K562 (cell line): Measurements from ENCODE around the gene CALB2. TPM values are rescaled to one million over a fixed set of nuclear protein-coding genes. Genes with fewer than 3 reads are reported as not detected.

Experiments
- ATAC-seq: fragments of 200-7000 bp; cut with Tn5 transposase; 3 replicates; pipeline ENCODE4 v1.9.1; 2020; ENCODE audit warnings: moderate library complexity
- Bru-seq: library from RNA; stranded (reverse); fragments of 400-500 nt; gene quantifications from one replicate; lab custom pipeline; 2021; lab: Mats Ljungman, UMichigan
- BruChase-seq, 2 experiments: library from RNA; stranded (reverse); fragments of 400-500 nt; gene quantifications; one replicate each; lab custom pipeline; 2021; lab: Mats Ljungman, UMichigan
- BruUV-seq: library from RNA; stranded (reverse); fragments of 400-500 nt; replicated peaks from 2 replicates; lab custom pipeline; 2021; lab: Mats Ljungman, UMichigan
- CTCF ChIA-PET: fragments of 300-600 bp; formaldehyde crosslinking; extraction: SDS; loops from one replicate; lab custom pipeline; 2021; ENCODE audit warnings: low intra/inter-chr PET ratio; lab: Yijun Ruan, JAX
- POLR2A ChIA-PET: fragments of 300-600, 350-650 bp; sonication (Branson Sonifier 250); formaldehyde crosslinking; extraction: SDS; loops from one replicate; lab custom pipeline; 2021; ENCODE audit warnings: antibody characterized with exemption, inconsistent platforms; lab: Yijun Ruan, JAX
- DNase-seq, 4 experiments: peaks; one replicate each; pipeline versions ENCODE4 v3.0.0 to v3.0.0-alpha.2; 2011 to 2018; ENCODE audit warnings: low spot score in 3 of 4, mixed read lengths in 3 of 4; ENCODE audit errors: extremely low read depth in 1 of 4
- FAIRE-seq: peaks from 2 replicates; lab custom pipeline; 2011; peaks lifted over from hg19 to GRCh38; lab: Jason Lieb, UNC
- H2AFZ ChIP-seq: 2 replicates; pipeline ENCODE4 v1.6.0; 2011; ENCODE audit warnings: low read depth, low read length, control low read depth, inconsistent platforms
- H3K27ac ChIP-seq: fragments of 200-600 bp; 3 replicates; pipeline ENCODE4 v1.8.0; 2011; ENCODE audit warnings: low read depth, mild to moderate bottlenecking, control low read depth, inconsistent platforms, low read length, moderate library complexity, mixed read lengths; ENCODE audit errors: extremely low read depth
- H3K27me3 ChIP-seq, 2 experiments: fragments of 300-600 bp in 1 of 2; 2 replicates in 1 of 2; 3 replicates in 1 of 2; pipeline versions ENCODE4 v1.6.0 to v1.8.0; 2011; ENCODE audit warnings: inconsistent platforms in 2 of 2, low read length in 2 of 2, mild to moderate bottlenecking in 1 of 2, mixed read lengths in 1 of 2, moderate library complexity in 1 of 2; ENCODE audit not compliant: control insufficient read depth in 2 of 2, insufficient read depth in 2 of 2
- H3K36me3 ChIP-seq: fragments of 300-600 bp; 3 replicates; pipeline ENCODE4 v1.8.0; 2011; ENCODE audit warnings: mild to moderate bottlenecking, low read length, inconsistent platforms; ENCODE audit not compliant: control insufficient read depth, insufficient read depth
- H3K4me1 ChIP-seq, 2 experiments: fragments of 200-600 bp in 1 of 2; replicated peaks in 1 of 2; 2 replicates in 1 of 2; 3 replicates in 1 of 2; pipeline versions ENCODE4 v1.5.1 to v1.8.0; 2011; ENCODE audit warnings: inconsistent platforms in 2 of 2, low read length in 2 of 2, mild to moderate bottlenecking in 1 of 2, mixed read lengths in 1 of 2, moderate library complexity in 1 of 2; ENCODE audit not compliant: control insufficient read depth in 2 of 2, insufficient read depth in 2 of 2
- H3K4me2 ChIP-seq: 2 replicates; pipeline ENCODE4 v1.6.1; 2011; ENCODE audit warnings: low read length, control low read depth, inconsistent platforms, mixed read lengths; ENCODE audit not compliant: insufficient read depth
- H3K4me3 ChIP-seq: fragments of 200-600 bp; sonication (generic), shearing (Covaris generic); 2 replicates; pipeline ENCODE4 v1.5.1; 2016; ENCODE audit warnings: control low read depth, inconsistent platforms
- H3K79me2 ChIP-seq: fragments of 200-600 bp; 3 replicates; pipeline ENCODE4 v1.8.0; 2011; ENCODE audit warnings: low read length, inconsistent platforms; ENCODE audit not compliant: control insufficient read depth, insufficient read depth
- H3K9ac ChIP-seq, 2 experiments: 2 replicates each; pipeline versions ENCODE4 v1.6.0 to v1.6.1; 2011; ENCODE audit warnings: low read depth in 2 of 2, low read length in 2 of 2, control low read depth in 1 of 2, inconsistent platforms in 1 of 2, mild to moderate bottlenecking in 1 of 2, mixed read lengths in 1 of 2; ENCODE audit not compliant: insufficient read depth in 1 of 2
- H3K9me1 ChIP-seq: one replicate; pipeline ENCODE4 v1.6.0; 2011; ENCODE audit warnings: inconsistent platforms, mild to moderate bottlenecking, low read length, moderate library complexity; ENCODE audit not compliant: control insufficient read depth, insufficient read depth
- H3K9me3 ChIP-seq: replicated peaks from 2 replicates; pipeline ENCODE4 v1.5.1; 2011; ENCODE audit warnings: low read depth, low read length, inconsistent platforms; ENCODE audit not compliant: control insufficient read depth, insufficient read depth
- H4K20me1 ChIP-seq: replicated peaks from 2 replicates; pipeline ENCODE4 v1.6.1; 2011; ENCODE audit warnings: low read length, inconsistent platforms, mixed read lengths; ENCODE audit not compliant: control insufficient read depth, insufficient read depth
- CXXC5 ChIP-seq: fragments of 250-450 bp; sonication (Bioruptor Pico); IDR thresholded peaks from 2 replicates; pipeline ENCODE4 v1.8.0; 2022; ENCODE audit warnings: inconsistent platforms, mild to moderate bottlenecking, moderate library complexity
- GTF2B ChIP-seq: IDR thresholded peaks from 2 replicates; pipeline ENCODE4 v1.6.1; 2011; ENCODE audit not compliant: insufficient read length; ENCODE audit errors: extremely low read depth
- HIVEP1 ChIP-seq: fragments of 250-450 bp; sonication (Bioruptor Pico); IDR thresholded peaks from 2 replicates; pipeline ENCODE4 v1.4.0; 2020; ENCODE audit warnings: mild to moderate bottlenecking
- MAZ ChIP-seq, 2 experiments: fragments of 450-650 bp in 1 of 2; sonication (generic) in 1 of 2; formaldehyde crosslinking; IDR thresholded peaks in 1 of 2; conservative IDR thresholded peaks in 1 of 2; 2 replicates each; pipeline versions ENCODE4 v1.4.0 to v1.5.0; 2020; ENCODE audit warnings: mild to moderate bottlenecking in 1 of 2, missing genetic modification reagents in 1 of 2
- PHF8 ChIP-seq: fragments of 200-600 bp; sonication (generic); IDR thresholded peaks from 2 replicates; pipeline ENCODE4 v1.6.1; 2012; ENCODE audit warnings: mixed run types, mild to moderate bottlenecking, inconsistent platforms, low read length, moderate library complexity, borderline replicate concordance
- SMC3 ChIP-seq: conservative IDR thresholded peaks from 2 replicates; pipeline ENCODE4 v1.6.1; 2011; ENCODE audit warnings: low read depth, low read length, improper control_type of control experiment; ENCODE audit not compliant: insufficient read depth
- ZHX1 ChIP-seq: fragments of 150-350 bp; conservative IDR thresholded peaks from 2 replicates; pipeline ENCODE4 v1.6.1; 2014; ENCODE audit warnings: low read length
- ZNF23 ChIP-seq: fragments of 250-450 bp; sonication (Bioruptor Pico); IDR thresholded peaks from 2 replicates; pipeline ENCODE4 v1.4.0; 2020; ENCODE audit warnings: mild to moderate bottlenecking
- ZNF76 ChIP-seq: fragments of 250-450 bp; sonication (Bioruptor Pico); IDR thresholded peaks from 2 replicates; pipeline ENCODE4 v1.4.0; 2020; ENCODE audit warnings: mild to moderate bottlenecking, moderate library complexity, borderline replicate concordance
- WGBS: fragments of 100-300 bp; shearing (Covaris generic); methylation state at CpG from one replicate; pipeline ENCODE4 v1.1.6; 2016; ENCODE audit warnings: low coverage, mixed read lengths; ENCODE audit not compliant: insufficient coverage; ENCODE audit errors: missing lambda C conversion rate; 5-methylcytosine and 5-hydroxymethylcytosine counted together
- in situ Hi-C: fragments of 300-500 bp; cut with MboI; formaldehyde crosslinking; loops from 4 replicates; pipeline ENCODE4 v1.15.0; 2018; ENCODE audit warnings: inconsistent platforms, mixed read lengths
- intact Hi-C: fragments of 100-400 bp; cut with micrococcal nuclease; formaldehyde crosslinking; loops from 2 replicates; pipeline ENCODE4 v1.14.2; 2022
- long read RNA-seq, 3 experiments: library from polyadenylated mRNA in 2 of 3; library from RNA in 1 of 3; unstranded in 2 of 3; stranded (forward) in 1 of 3; transcript quantifications; one replicate each; pipeline ENCODE4 v2.0.0, GENCODE V29; 2019 to 2022
- polyA minus RNA-seq, 3 experiments: library from RNA; depleted of rRNA, polyadenylated mRNA; stranded (reverse); fragments of >200 nt; gene quantifications; 2 replicates each; pipeline ENCODE4 v1.2.3, GENCODE V29; 2011
- polyA plus RNA-seq, 8 experiments: library from polyadenylated mRNA; depleted of rRNA in 4 of 8; stranded (reverse) in 5 of 8; unstranded in 3 of 8; fragments of >200 nt; fragmentation: Nextera tagmentation in 2 of 8; fragmentation: Illumina TruSeq in 1 of 8; extraction: Ambion mirVana in 2 of 8; extraction: Trizol in 1 of 8; gene quantifications; 2 replicates each; pipeline versions ENCODE4 v1.2.1 to v1.2.3, GENCODE V29; 2011 to 2014; ENCODE audit warnings: inconsistent platforms in 1 of 8, missing spikeins in 1 of 8
- total RNA-seq, 7 experiments: library from RNA; depleted of rRNA in 6 of 7; stranded (reverse); fragments of >200 nt in 6 of 7; fragmentation: Illumina TruSeq in 2 of 7; extraction: Trizol in 2 of 7; gene quantifications; 2 replicates each; pipeline versions ENCODE4 v1.2.1 to v1.2.3, GENCODE V29; 2011 to 2021; ENCODE audit warnings: low replicate concordance in 1 of 7

CALB2 gene
- not detected in 2 replicates for total RNA-seq (2011; cell fraction: chromatin; rRNA removed; ENCODE audit: low replicate concordance)
- total RNA-seq (2011; cell fraction: nucleolus; rRNA removed) = not detected in 2 replicates
- total RNA-seq (2011; cell fraction: nucleoplasm; rRNA removed) = not detected in 2 replicates
- total RNA-seq (2014; rRNA removed) (not detected in 2 replicates), total RNA-seq (2014; rRNA removed; fragmentation: Illumina TruSeq; extraction: Trizol) (not detected in 2 replicates), total RNA-seq (2015; rRNA removed; fragmentation: Illumina TruSeq; extraction: Trizol) (not detected in 2 replicates), total RNA-seq (2021) (0.20 TPM in 1 of 2 replicates, not detected in the other), polyA plus RNA-seq (2011; rRNA removed) (not detected in 2 replicates), polyA plus RNA-seq (2014; fragmentation: Illumina TruSeq; extraction: Trizol) (not detected in 2 replicates), polyA plus RNA-seq (2014; fragmentation: Nextera tagmentation; extraction: Ambion mirVana) (not detected), polyA plus RNA-seq (2014; rRNA removed) (not detected in 2 replicates), polyA minus RNA-seq (2011; rRNA and poly(A)+ RNA removed) (not detected in 2 replicates), Bru-seq, nascent RNA (not detected), BruChase-seq, experiment 1, labeled RNA remaining after a 2-hour chase (not detected), BruChase-seq, experiment 2, labeled RNA remaining after a 6-hour chase (not detected)
- polyA plus RNA-seq (2011; cell fraction: cytosol; rRNA removed) = not detected in 2 replicates
- polyA plus RNA-seq (2011; cell fraction: nucleus; rRNA removed) = not detected in 2 replicates
- 0.18 TPM in 1 of 2 replicates, not detected in the other for polyA plus RNA-seq (2012)
- polyA minus RNA-seq (2011; cell fraction: cytosol; rRNA and poly(A)+ RNA removed) = not detected in 2 replicates
- not detected in 2 replicates for polyA minus RNA-seq (2011; cell fraction: nucleus; rRNA and poly(A)+ RNA removed)
- long read RNA-seq, experiment 1 = 0 reads
- long read RNA-seq, experiment 2 = 0 reads
- long read RNA-seq, experiment 3 = 0 reads

GRCh38 chr16:71358464-71358998 is at the start of gene CALB2:
CALB2 (plus strand) TSS chr16:71358723; CDS start chr16:71358793, 70 bp downstream.
- FAIRE-seq (no peak), DNase-seq (peak; percentile 76 to 87 (median 84)), ATAC-seq (peak; percentile 97)
- Histone ChIP-seq H3K27ac (no peak within 1 kb of the TSS), H3K4me1 (peaks cover 8 to 9% of the 10 kb centered on the region in 2 experiments; a peak in 4 of 5 replicates), H3K4me2 (peak within 1 kb of the TSS; percentile 58; the same call in 1 of the 2 replicates), H2AFZ (peak within 1 kb of the TSS; percentile 59; the same call in 1 of the 2 replicates), H4K20me1 (peaks cover 11% of the 10 kb centered on the region), H3K79me2 (no peaks in the 10 kb centered on the region), H3K36me3 (no peaks in the 10 kb centered on the region), H3K4me3 (no peak within 1 kb of the TSS), H3K9me3 (no peaks in the 10 kb centered on the region), H3K9me1 (no peaks in the 10 kb centered on the region), H3K9ac (peak within 1 kb of the TSS in 1 of 2 experiments; percentile 68; a peak in 2 of 4 replicates), H3K27me3 (peaks cover 2 to 30% of the 10 kb centered on the region in 2 experiments; a peak in 4 of 5 replicates)
- CTCF ChIA-PET = interaction anchor here (1.6 kb wide), 1 partner anchor 141 kb away, joined by 6 read pairs; no protein-coding TSS in a partner anchor
- in situ Hi-C loops = no loop called here
- intact Hi-C loops = no loop called here
- POLR2A ChIA-PET = no interaction called here
- 1% methylated on average over 53 of the region's 53 CpGs for WGBS
- no TSS peak for BruUV-seq
- peak; percentile 89 for TF ChIP-seq SMC3
- TF ChIP-seq CXXC5 = peak; percentile 41
- no peak for TF ChIP-seq ZHX1
- no peak for TF ChIP-seq ZNF23 (CRISPR knock-in tag)
- no peak for TF ChIP-seq HIVEP1 (CRISPR knock-in tag)
- no peak for TF ChIP-seq PHF8
- TF ChIP-seq GTF2B = no peak
- no peak for TF ChIP-seq ZNF76 (CRISPR knock-in tag)
- peak; percentile 72 to 75 for TF ChIP-seq MAZ (CRISPR knock-in tag; conservative IDR thresholded peaks at IDR 0.05 in 1 of 2, IDR thresholded peaks at IDR 0.05 in 1 of 2)
